Fibroblast of mammary gland (primary cell): ENCODE measurements around the gene EIF3M.

ENCODE experiments used
- DNase-seq: peaks from one replicate; pipeline ENCODE4 v3.0.0-alpha.2; 2010; ENCODE audit warnings: low read depth
- H3K4me3 ChIP-seq: 2 replicates; pipeline ENCODE4 v1.5.1; 2011; ENCODE audit warnings: low read depth, mild to moderate bottlenecking, low read length, moderate library complexity; ENCODE audit not compliant: control insufficient read depth
- CTCF ChIP-seq: conservative IDR thresholded peaks from 2 replicates; pipeline ENCODE4 v1.5.1; 2011; ENCODE audit warnings: low read depth, low read length, inconsistent platforms; ENCODE audit not compliant: control insufficient read depth, insufficient read depth

EIF3M gene

GRCh38 chr11:32641361-32641760, 57.7 kb downstream of the EIF3M start:
- no peak for DNase-seq
- TF ChIP-seq CTCF, result no peak
- no peak overlapping the region for H3K4me3 ChIP-seq

- DNase-seq, result peak; percentile 72
- TF ChIP-seq CTCF, result no peak
- H3K4me3 ChIP-seq, result no peak overlapping the region
Measured at GRCh38 chr11:32643526-32643925, 59.9 kb downstream of the EIF3M start.
